ENCODE data around the gene FYN. TPM values are rescaled to one million over a fixed set of nuclear protein-coding genes. Genes with fewer than 3 reads are reported as not detected.

The FYN gene
- polyA plus RNA-seq, 1 donor (not counting 4 experiments of a cell fraction or from before 2014, with no cell fraction given): 24.7 TPM

- peaks cover 0 to 20% of the 10 kb centered on the region in 2 experiments for H3K36me3 ChIP-seq (ENCODE audit: control insufficient read depth in 2 of 2, extremely low read depth in 1 of 2, insufficient read depth in 2 of 2, low read length in 2 of 2)
- H3K27me3 ChIP-seq (ENCODE audit: control insufficient read depth, extremely low read depth, insufficient read depth, low read length): no peaks in the 10 kb centered on the region
- no peak for DNase-seq (ENCODE audit: low read depth, low spot score)
- peak overlapping the region in 1 of 3 experiments; percentile 49 for H3K4me3 ChIP-seq (ENCODE audit: control insufficient read depth in 2 of 3, extremely low read depth in 1 of 3, insufficient read depth in 2 of 3, low read depth in 1 of 3, low read length in 3 of 3)
- H3K27ac ChIP-seq (ENCODE audit: control insufficient read depth, insufficient read depth, low read length): peak overlapping the region; percentile 6
- H4K20me1 ChIP-seq (ENCODE audit: control insufficient read depth, extremely low read depth, insufficient read depth, low read length): no peaks in the 10 kb centered on the region
- H2AFZ ChIP-seq (ENCODE audit: control insufficient read depth, low read length): peak overlapping the region; percentile 63
- no peak for TF ChIP-seq EZH2 (IDR thresholded peaks at IDR 0.05; ENCODE audit: low read length)
- TF ChIP-seq, protein P1, sequence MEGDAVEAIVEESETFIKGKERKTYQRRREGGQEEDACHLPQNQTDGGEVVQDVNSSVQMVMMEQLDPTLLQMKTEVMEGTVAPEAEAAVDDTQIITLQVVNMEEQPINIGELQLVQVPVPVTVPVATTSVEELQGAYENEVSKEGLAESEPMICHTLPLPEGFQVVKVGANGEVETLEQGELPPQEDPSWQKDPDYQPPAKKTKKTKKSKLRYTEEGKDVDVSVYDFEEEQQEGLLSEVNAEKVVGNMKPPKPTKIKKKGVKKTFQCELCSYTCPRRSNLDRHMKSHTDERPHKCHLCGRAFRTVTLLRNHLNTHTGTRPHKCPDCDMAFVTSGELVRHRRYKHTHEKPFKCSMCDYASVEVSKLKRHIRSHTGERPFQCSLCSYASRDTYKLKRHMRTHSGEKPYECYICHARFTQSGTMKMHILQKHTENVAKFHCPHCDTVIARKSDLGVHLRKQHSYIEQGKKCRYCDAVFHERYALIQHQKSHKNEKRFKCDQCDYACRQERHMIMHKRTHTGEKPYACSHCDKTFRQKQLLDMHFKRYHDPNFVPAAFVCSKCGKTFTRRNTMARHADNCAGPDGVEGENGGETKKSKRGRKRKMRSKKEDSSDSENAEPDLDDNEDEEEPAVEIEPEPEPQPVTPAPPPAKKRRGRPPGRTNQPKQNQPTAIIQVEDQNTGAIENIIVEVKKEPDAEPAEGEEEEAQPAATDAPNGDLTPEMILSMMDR (optimal IDR thresholded peaks at IDR 0.05 in 1 of 3, IDR thresholded peaks at IDR 0.05 in 1 of 3, conservative IDR thresholded peaks at IDR 0.05 in 1 of 3; ENCODE audit: extremely low read depth in 1 of 3, insufficient read depth in 2 of 3, low read length in 3 of 3): no peak
- H3K4me1 ChIP-seq (ENCODE audit: control insufficient read depth, extremely low read depth, insufficient read depth, low read length): peaks cover 5% of the 10 kb centered on the region
- H3K9ac ChIP-seq (ENCODE audit: control insufficient read depth, extremely low read depth, insufficient read depth, low read length): no peak overlapping the region
- no peaks in the 10 kb centered on the region for H3K9me1 ChIP-seq (ENCODE audit: control insufficient read depth, extremely low read depth, insufficient read depth, low read length)
- dilution Hi-C loops (cut with MboI; ENCODE audit: extremely low pct_ligation_motif_present, low sequenced_read_pairs): loop anchor here (25.0 kb wide), 1 partner anchor 252 kb away; no protein-coding TSS in a partner anchor
- H3K9me3 ChIP-seq (ENCODE audit: control insufficient read depth, low read depth, low read length): no peaks in the 10 kb centered on the region
- no peaks in the 10 kb centered on the region for H3K79me2 ChIP-seq (ENCODE audit: control insufficient read depth, insufficient read depth, low read length)
- FAIRE-seq: no peak
- H3K4me2 ChIP-seq (ENCODE audit: control insufficient read depth, extremely low read depth, insufficient read depth, low read depth, low read length): peak overlapping the region; percentile 80
Measured at GRCh38 chr6:111710439-111710838, 162.8 kb downstream of the FYN start.

DNA sequence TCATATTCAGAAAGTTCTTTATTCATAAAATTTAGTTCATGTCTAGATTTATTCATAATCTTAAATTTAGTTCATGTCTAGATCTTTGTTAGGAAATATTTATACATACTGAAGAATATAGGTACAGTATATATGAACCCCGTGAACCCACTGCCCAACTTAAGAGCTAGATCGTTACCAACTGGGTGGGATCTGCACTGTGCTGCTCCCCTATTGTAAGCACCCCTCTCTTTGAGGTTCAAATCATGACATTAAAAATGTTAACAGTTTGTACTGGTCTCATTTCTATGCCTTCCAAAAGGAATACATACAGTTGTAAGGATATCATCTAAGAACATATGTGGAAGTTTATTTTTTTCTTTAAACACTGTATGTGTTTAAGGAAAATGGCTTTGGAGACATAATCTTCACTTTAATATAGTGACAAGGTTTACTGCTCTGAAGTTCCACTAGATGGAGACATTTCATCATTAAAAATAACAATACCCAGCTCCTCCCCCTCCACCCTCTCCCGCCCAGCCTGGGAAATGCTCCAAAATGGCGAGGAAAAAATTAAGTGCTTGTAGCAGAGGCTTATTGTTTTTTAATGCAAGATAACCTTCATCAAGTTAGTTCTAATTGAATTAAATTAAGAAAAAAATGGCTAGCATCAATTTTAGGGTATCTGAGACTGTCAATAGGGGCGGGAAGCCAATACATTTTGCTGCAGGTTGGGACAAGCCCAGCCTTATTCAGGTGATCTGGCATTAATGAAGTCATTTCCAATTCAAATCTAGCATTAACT, 163.4 kb downstream of the FYN start:
- Histone ChIP-seq H2AFZ (ENCODE audit: control insufficient read depth, low read length) (peak overlapping the region; percentile 63), H3K9ac (ENCODE audit: control insufficient read depth, extremely low read depth, insufficient read depth, low read length) (peak overlapping the region; percentile 18), H3K79me2 (ENCODE audit: control insufficient read depth, insufficient read depth, low read length) (no peaks in the 10 kb centered on the region), H3K9me1 (ENCODE audit: control insufficient read depth, extremely low read depth, insufficient read depth, low read length) (no peaks in the 10 kb centered on the region), H3K27ac (ENCODE audit: control insufficient read depth, insufficient read depth, low read length) (peak overlapping the region; percentile 6), H3K4me3 (ENCODE audit: control insufficient read depth in 2 of 3, extremely low read depth in 1 of 3, insufficient read depth in 2 of 3, low read depth in 1 of 3, low read length in 3 of 3) (peak overlapping the region in 2 of 3 experiments; percentile 31 to 49), H3K4me2 (ENCODE audit: control insufficient read depth, extremely low read depth, insufficient read depth, low read depth, low read length) (peak overlapping the region; percentile 80), H3K4me1 (ENCODE audit: control insufficient read depth, extremely low read depth, insufficient read depth, low read length) (peaks cover 5% of the 10 kb centered on the region), H3K9me3 (ENCODE audit: control insufficient read depth, low read depth, low read length) (no peaks in the 10 kb centered on the region), H4K20me1 (ENCODE audit: control insufficient read depth, extremely low read depth, insufficient read depth, low read length) (no peaks in the 10 kb centered on the region), H3K27me3 (ENCODE audit: control insufficient read depth, extremely low read depth, insufficient read depth, low read length) (no peaks in the 10 kb centered on the region), H3K36me3 (ENCODE audit: control insufficient read depth in 2 of 2, extremely low read depth in 1 of 2, insufficient read depth in 2 of 2, low read length in 2 of 2) (peaks cover 0 to 17% of the 10 kb centered on the region in 2 experiments)
- dilution Hi-C loops (cut with MboI; ENCODE audit: extremely low pct_ligation_motif_present, low sequenced_read_pairs): loop anchor here (25.0 kb wide), 1 partner anchor 252 kb away; no protein-coding TSS in a partner anchor
- FAIRE-seq (peak; percentile 79), DNase-seq (ENCODE audit: low read depth, low spot score) (peak; percentile 25)
- TF ChIP-seq, protein P1 (optimal IDR thresholded peaks at IDR 0.05 in 1 of 3, IDR thresholded peaks at IDR 0.05 in 1 of 3, conservative IDR thresholded peaks at IDR 0.05 in 1 of 3; ENCODE audit: extremely low read depth in 1 of 3, insufficient read depth in 2 of 3, low read length in 3 of 3): peak; percentile 38 to 55 (median 43)
- TF ChIP-seq EZH2 (IDR thresholded peaks at IDR 0.05; ENCODE audit: low read length): no peak
